Smooth muscle cell of the brain vasculature (primary cell): ENCODE data around the gene GSG1L.
A peak's percentile ranks its signal among the peaks of the same experiment; 100 is the strongest.

Source experiments
- DNase-seq: peaks from one replicate; pipeline ENCODE4 v3.0.0-alpha.2; 2012; ENCODE audit warnings: low read depth, low spot score

The GSG1L gene

GRCh38 chr16:28025631-28026030 is 37.9 kb downstream of the GSG1L start:
- no peak for DNase-seq

DNA sequence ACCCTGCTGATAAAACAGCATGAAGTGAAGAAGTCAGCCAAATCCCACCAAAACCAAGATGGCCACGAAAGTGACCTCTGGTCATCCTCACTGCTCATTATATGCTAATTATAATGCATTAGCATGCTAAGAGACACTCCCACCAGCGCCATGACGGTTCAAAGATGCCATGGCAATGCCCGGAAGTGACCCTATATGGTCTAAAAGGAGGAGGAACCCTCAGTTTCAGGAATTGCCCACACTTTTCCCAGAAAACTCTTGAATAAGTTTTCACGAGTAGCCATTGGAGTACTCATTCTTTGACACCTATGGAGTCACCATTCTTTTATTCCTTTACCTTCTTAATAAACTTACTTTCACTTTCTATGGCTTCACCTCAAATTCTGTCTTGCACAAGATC is 44.3 kb downstream of the GSG1L start:
- DNase-seq, result no peak

DNA sequence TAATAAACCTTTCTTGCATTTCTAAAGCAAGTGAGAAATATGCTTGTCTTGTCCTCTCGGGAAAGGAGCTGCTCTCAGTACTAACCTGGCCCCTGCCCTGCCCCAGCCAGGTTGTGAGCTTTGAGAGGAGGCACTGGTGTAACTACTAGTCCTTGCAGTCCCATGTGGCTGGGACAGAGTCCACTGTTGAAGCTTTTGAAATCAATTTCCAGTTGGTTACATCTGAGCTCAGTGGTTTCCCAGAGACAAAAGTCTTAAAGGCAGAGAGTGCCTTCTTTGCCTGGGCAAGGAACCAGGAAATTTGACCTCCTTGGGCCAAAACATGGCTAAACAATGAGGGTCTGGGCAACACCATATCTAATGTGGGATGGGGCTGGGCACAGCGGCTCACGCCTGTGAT is 48.7 kb downstream of the GSG1L start:
- no peak for DNase-seq

DNA sequence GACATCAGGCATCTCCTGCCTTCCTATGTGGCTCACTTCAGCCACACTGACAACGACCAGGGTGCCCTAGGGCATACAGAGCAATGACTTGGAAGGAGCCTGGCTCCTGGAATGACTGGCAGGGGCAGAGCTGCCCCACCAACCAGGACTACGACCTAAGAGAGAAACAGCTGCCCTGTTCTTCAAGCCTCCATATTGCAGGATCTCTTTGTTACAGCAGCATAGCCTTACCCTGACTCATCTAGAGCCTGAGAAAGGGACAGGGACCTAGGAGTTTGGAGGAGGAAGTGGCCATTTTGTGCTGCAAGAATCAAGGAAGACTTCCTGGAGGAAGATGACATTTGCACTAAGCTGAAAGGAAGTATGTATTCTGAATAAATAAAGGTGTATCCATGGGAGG is 49.6 kb downstream of the GSG1L start:
- no peak for DNase-seq

- no peak for DNase-seq
These were observed 50.1 kb downstream of the GSG1L start for GRCh38 chr16:28013392-28013791.

GRCh38 chr16:28011971-28012445 is 51.5 kb downstream of the GSG1L start:
- DNase-seq, result peak; percentile 12

- DNase-seq, result no peak
These were observed 52.3 kb downstream of the GSG1L start for GRCh38 chr16:28011223-28011622.

GRCh38 chr16:28010671-28011070 is 52.8 kb downstream of the GSG1L start:
- no peak for DNase-seq

DNA sequence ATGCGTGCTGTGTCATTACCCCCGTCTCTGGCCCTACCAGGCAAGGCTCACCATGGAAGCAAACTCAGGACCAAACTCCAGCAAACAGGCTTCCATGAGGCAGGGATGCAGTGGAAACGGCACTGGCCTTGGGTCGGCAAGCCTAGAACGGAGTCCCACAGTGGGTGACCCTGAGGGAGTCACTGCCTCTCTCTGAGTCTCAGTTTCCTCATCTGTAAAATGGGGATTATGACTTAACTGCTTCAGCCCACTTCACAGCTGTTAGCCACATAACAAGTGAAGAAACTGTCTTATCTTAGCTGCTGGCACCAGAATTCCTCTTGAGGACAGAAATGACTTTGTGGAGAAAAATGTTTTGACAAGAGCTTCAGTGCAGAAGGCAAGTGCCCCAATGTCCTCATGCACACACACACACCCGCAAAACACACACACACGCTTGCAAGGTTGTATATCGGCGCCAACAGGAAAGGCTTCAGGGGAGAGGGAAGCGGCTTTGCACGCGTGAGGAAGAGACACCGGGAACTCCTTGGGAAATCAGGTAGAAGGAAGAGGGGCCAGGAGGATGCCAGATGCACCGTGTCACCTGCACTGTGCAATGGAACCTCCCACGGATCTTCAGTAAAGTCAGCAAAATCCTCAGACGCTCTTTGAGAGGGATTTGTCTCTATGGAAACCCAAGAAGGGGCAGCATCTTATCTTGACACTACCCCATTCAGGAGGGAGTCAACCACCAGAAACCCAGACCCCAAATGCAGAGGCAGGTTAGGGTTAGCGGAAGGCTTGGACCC is 53.7 kb downstream of the GSG1L start:
- no peak for DNase-seq

GRCh38 chr16:28003923-28004322 is 59.6 kb downstream of the GSG1L start:
- no peak for DNase-seq

- no peak for DNase-seq
These were observed 60.3 kb downstream of the GSG1L start for GRCh38 chr16:28003021-28003865.

DNA sequence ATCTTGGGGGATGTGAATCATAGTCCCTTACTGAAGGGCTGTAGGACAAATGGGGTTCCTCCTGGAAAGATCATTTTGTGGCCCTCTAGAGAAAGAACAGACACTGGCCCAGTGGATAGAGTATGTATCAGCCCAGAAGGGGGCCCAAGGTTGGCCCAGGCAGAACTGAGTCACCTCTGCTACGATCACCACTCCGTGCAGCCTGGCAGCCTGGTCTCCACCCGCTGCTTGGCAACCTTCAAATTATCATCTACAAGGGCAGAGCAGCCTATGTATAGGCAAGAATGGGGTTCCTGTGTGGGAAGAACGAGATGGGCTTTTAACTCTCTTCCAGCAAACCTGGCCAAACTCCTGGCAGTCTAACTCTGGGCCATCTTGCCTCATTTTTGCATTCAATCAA is 61.9 kb downstream of the GSG1L start:
- DNase-seq, result no peak

GRCh38 chr16:28001184-28001583 is 62.3 kb downstream of the GSG1L start:
- DNase-seq, result no peak

DNA sequence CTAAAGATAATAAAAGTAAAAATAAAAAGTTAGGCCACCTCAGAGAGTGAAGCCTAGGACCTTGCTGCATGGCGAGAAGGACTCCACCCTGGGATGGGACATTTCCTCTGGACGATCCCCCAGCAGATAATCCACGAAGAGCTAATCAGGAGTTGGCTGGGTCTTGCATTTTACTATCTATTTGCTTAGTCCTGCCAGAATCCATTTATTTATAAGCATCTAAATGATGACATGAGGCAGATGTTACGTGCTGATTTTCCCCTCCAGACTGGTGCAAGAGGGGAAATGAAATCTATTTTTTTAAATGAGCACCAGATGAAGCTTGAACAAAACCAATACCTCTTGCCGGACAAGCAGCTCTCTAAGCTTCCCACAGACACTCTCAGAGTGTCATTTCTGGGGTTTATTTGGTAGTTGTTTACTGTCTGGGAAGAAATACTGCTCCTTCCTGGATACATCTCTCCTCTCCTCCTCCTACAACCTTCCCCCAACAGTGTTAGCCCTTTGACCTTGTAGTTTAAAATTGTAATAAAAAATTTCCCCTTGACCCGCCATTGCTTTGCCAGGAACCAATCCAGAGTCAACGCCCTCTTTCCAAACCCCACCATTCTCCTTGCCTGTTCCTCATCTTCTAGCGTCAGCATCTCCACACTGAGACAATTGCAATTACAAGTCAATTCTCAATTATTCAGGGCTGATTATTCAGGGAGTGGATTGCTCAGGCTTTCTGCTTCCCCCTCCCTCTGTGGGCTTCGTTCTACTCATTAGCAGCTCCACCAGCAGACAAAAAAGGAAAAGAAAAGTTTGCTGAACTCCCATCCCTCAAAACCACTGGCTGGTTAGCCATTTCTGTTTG is 63.0 kb downstream of the GSG1L start:
- DNase-seq, result no peak

- DNase-seq, result no peak
These were observed 63.8 kb downstream of the GSG1L start for GRCh38 chr16:27999687-28000086.

DNA sequence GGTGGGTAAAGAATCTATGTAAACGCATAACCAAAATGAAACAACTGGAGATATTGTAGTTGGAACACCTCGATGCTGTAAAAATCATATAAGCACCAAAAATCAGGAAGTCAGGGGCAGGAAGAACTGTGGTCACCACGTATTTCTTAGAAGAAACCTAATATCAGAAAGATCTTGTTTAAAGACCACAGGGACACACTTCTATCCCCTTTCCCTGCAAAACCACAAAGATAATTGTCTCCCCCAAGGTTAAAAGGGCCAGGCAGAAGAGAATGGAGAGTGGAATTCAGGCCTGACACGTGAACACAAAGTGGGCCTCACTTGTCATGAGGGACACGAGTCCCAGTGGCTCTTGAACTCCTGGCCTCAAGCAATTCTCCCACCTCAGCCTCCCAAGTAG is 68.1 kb downstream of the GSG1L start:
- DNase-seq, result no peak

GRCh38 chr16:27994686-27995085 is 68.8 kb downstream of the GSG1L start:
- DNase-seq, result no peak

GRCh38 chr16:27993587-27993986 is 69.9 kb downstream of the GSG1L start:
- no peak for DNase-seq

GRCh38 chr16:27991876-27992275 is 71.6 kb downstream of the GSG1L start:
- DNase-seq, result no peak

DNA sequence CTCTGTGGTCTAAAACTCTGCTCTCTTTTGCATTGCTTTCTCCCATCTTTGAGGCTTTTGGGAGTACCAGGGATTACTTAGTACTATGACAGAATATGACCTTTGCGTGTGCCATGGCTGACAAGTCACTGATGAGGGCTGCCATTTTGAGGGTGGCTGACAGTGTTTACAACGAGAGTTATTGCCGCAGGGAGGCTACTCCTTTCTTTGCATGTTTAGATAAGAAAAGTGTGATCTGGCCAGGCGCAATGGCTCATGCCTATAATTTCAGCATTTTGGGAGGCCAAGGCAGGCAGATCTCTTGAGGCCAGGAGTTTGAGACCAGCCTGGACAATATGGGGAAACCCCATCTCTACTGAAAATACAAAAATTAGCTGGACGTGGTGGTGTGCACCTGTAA is 77.5 kb downstream of the GSG1L start:
- DNase-seq, result no peak

DNA sequence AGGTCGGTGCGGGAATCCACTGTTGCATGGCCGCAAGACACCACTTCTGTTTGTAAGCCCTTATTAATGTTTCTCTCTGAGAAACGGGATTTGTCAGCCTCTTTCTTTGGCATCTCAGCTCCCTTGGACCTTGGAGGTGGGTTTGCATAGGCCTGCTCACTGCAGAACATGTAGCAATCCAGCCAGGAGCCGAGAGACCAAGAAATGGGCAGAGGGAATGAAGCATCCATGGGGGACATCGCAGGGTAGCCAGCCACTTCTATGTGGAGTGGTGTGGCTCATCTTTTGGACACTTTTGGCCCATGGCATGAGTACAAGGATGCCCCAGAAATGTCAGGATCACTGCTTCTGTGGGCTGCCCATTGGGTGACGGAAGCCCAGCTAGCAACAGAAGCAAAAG is 79.4 kb downstream of the GSG1L start:
- DNase-seq, result no peak

GRCh38 chr16:27983244-27983643 is 80.3 kb downstream of the GSG1L start:
- no peak for DNase-seq
